Measurements from ENCODE around the gene HOXA7.

DNA sequence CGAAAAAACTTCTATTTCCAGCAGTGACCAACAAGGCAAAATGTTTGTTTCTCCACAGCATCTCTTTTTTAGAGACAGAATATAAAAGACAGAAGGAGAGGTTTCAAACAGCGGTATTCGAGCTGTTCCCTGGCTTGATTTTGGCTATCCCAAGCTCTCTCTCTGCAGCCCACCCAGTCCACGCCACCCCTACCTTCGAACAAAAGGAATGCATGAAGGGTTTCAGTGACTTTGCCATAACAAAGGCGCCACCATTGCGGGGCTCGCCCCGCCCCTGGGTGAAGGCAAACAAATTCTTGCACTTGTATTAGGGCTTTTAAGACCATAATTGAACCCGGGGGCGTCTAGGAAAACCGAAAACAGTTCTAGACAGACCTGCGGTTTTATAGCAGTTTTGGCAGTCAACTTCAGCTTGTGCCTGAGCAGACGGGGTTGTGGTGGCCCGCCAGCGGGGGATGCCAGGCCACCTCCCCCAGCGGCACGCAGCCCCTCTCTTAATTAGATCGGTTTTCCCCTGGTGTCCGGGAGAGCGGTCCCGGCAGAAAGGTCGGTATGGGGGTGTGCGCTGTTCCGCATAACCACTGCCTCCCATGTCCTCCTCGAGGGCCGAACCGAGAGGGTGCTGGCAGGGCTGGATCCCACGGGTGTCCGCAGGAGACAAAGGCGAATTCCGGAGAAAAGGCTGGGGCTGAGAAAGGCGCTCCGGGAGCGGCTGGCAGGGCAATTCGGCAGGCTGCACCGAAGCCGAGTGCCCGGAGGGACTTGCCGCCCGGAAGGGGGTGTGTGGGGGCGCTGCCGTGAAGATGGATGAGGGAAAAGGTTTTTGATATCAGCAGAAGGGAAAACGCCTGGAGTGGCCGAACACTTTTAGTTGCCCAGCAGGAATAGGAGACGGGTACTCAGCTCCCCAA lies 31.3 kb upstream of the HOXA7 start:
- TF ChIP-seq POLR2AphosphoS5 (IDR thresholded peaks at IDR 0.05; ENCODE audit: low read depth, low read length) (no peak), TAF1 (IDR thresholded peaks at IDR 0.05; ENCODE audit: borderline replicate concordance, insufficient read depth, low read length) (no peak)
- TF ChIP-seq, protein P1, sequence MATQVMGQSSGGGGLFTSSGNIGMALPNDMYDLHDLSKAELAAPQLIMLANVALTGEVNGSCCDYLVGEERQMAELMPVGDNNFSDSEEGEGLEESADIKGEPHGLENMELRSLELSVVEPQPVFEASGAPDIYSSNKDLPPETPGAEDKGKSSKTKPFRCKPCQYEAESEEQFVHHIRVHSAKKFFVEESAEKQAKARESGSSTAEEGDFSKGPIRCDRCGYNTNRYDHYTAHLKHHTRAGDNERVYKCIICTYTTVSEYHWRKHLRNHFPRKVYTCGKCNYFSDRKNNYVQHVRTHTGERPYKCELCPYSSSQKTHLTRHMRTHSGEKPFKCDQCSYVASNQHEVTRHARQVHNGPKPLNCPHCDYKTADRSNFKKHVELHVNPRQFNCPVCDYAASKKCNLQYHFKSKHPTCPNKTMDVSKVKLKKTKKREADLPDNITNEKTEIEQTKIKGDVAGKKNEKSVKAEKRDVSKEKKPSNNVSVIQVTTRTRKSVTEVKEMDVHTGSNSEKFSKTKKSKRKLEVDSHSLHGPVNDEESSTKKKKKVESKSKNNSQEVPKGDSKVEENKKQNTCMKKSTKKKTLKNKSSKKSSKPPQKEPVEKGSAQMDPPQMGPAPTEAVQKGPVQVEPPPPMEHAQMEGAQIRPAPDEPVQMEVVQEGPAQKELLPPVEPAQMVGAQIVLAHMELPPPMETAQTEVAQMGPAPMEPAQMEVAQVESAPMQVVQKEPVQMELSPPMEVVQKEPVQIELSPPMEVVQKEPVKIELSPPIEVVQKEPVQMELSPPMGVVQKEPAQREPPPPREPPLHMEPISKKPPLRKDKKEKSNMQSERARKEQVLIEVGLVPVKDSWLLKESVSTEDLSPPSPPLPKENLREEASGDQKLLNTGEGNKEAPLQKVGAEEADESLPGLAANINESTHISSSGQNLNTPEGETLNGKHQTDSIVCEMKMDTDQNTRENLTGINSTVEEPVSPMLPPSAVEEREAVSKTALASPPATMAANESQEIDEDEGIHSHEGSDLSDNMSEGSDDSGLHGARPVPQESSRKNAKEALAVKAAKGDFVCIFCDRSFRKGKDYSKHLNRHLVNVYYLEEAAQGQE (IDR thresholded peaks at IDR 0.05; ENCODE audit: insufficient read depth in 1 of 2, low read depth in 2 of 2, low read length in 2 of 2): no peak
